IPS-15b (cell line): ENCODE measurements around the gene TNS3.

Experiments
- H3K27me3 ChIP-seq: one replicate; pipeline ENCODE4 v1.6.1; 2013; ENCODE audit warnings: low read length; ENCODE audit not compliant: control insufficient read depth, insufficient read depth
- H3K36me3 ChIP-seq: one replicate; pipeline ENCODE4 v1.6.1; 2013; ENCODE audit warnings: low read length; ENCODE audit not compliant: control insufficient read depth, insufficient read depth
- H3K4me1 ChIP-seq: one replicate; pipeline ENCODE4 v1.6.1; 2013; ENCODE audit warnings: mild to moderate bottlenecking, low read length; ENCODE audit not compliant: control insufficient read depth, insufficient read depth
- H3K4me3 ChIP-seq: one replicate; pipeline ENCODE4 v1.5.1; 2013; ENCODE audit warnings: low read depth, low read length
- H3K9ac ChIP-seq: one replicate; pipeline ENCODE4 v1.6.1; 2013; ENCODE audit warnings: low read depth, mild to moderate bottlenecking, low read length
- H3K9me3 ChIP-seq: one replicate; pipeline ENCODE4 v1.6.1; 2013; ENCODE audit warnings: mild to moderate bottlenecking, low read length; ENCODE audit not compliant: control insufficient read depth, insufficient read depth

TNS3 gene

DNA sequence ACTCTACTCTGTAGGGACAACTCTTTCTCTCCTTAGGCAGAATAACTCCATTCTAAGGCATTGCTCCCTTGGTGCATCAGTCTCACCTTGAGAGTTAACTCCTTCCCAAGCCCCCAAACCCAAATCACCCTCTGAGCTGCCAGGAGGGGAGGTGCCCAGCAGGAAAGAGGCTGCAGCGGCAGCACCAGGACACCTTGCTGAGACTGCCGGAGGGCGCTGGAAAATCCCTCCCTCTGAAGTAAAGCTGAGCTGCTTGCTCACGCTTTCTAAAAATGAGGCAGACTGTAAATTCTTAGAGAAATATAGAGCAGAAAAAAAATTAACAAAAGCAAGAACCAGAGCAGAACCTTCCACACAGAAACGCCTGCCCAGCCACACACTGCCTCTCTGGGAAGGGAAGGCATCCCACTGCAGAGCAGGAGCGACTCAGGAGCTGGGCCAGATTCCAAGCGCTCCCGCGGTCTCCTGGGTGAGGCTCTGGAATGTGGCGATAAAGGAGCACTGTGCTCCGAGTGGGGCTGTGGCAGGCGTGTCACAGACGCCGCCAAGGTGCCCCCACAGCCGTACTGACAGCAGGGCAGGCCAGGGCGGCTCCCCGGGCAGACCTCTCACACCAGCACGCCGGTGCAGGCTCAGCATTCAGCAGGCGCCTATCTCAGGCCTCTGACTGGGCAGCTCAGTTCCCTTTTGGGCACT lies 202.1 kb downstream of the TNS3 start:
- no peaks in the 10 kb centered on the region for H3K27me3 ChIP-seq
- H3K9ac ChIP-seq = no peak overlapping the region
- H3K4me1 ChIP-seq = peaks cover 13% of the 10 kb centered on the region
- no peak overlapping the region for H3K4me3 ChIP-seq
- no peaks in the 10 kb centered on the region for H3K36me3 ChIP-seq
- no peaks in the 10 kb centered on the region for H3K9me3 ChIP-seq

DNA sequence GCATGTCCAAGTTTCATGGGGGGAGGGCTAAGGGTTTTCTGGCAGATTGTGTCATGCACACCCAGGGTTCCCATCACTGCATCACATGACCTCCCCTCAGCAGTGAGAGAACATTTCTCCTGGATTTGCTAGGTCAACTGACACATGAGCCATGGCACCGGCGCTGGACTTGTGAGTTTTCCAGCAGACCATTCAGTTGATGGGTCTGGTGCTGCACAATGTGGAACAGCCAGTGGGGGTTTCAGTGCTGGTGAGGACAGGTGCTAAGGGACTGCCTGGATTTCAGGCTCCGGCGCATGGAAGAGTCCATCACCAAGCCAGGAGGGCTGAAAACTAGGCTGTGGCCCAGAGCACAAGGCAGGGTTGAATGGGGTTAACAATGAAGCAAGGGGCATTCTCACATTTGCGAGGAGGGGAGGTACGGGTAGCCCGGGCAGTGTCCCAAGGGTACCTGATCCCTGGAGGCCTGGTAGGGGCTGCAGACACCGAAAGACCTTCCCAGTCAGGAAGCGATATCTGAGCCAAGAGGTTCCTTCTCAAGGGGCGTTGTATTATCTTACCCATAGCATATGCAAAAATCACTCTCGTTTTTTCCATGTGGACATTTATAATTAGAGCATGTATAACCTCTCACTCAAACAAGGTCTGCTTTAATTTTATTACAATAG lies 203.0 kb downstream of the TNS3 start:
- Histone ChIP-seq H3K36me3 (no peaks in the 10 kb centered on the region), H3K4me3 (no peak overlapping the region), H3K27me3 (no peaks in the 10 kb centered on the region), H3K4me1 (peaks cover 13% of the 10 kb centered on the region), H3K9ac (no peak overlapping the region), H3K9me3 (no peaks in the 10 kb centered on the region)

DNA sequence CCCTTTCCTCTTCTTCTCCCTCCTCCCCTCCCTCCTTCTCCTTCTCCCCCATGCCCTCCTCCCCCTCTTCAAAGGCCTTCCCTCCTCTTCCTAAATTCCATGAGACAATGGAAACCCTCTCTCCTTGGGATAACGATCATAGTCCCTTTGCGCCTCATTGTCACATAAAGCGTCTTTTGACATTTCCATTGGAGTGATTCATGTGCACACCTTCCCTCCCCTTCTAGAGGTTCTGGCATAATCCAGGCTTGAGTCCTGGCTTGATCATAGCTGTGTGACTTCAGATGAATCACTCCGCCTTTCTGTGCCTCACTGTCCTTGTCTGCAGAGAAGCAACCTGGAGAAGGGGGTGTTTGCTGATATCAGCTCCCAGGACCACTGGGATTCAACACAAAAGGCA lies 204.2 kb downstream of the TNS3 start:
- Histone ChIP-seq H3K4me3 (no peak overlapping the region), H3K9ac (no peak overlapping the region), H3K27me3 (no peaks in the 10 kb centered on the region), H3K4me1 (peaks cover 13% of the 10 kb centered on the region), H3K36me3 (no peaks in the 10 kb centered on the region), H3K9me3 (no peaks in the 10 kb centered on the region)

DNA sequence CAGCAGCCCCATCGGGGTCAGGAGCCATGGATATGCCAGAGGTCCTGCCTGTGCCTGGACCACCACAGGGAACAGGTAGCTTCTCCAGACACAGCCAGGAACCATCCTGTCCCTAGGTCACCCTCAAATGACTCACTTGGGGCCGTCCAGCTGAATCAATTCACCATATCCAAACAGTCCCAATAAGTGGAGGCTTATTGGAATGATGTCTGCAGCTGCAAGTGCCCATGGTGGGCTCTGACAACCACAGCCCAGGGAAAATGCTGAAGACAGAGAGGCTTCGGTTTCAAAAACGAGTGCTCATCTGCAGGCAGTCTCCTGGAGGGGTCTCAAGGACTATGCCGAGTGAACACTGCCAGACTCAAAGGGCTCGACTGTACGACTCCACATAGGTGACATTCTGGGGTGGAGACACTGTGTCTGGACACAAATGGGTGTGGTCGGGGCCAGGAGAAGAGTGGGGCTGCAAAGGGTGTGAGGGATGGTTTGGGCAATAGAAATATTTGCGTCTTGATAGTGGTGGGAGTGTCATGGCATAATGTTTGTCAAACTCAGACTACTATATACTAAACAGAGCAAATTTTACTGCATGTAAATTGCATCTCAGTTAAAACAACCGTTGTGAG lies 204.8 kb downstream of the TNS3 start:
- no peak overlapping the region for H3K4me3 ChIP-seq

DNA sequence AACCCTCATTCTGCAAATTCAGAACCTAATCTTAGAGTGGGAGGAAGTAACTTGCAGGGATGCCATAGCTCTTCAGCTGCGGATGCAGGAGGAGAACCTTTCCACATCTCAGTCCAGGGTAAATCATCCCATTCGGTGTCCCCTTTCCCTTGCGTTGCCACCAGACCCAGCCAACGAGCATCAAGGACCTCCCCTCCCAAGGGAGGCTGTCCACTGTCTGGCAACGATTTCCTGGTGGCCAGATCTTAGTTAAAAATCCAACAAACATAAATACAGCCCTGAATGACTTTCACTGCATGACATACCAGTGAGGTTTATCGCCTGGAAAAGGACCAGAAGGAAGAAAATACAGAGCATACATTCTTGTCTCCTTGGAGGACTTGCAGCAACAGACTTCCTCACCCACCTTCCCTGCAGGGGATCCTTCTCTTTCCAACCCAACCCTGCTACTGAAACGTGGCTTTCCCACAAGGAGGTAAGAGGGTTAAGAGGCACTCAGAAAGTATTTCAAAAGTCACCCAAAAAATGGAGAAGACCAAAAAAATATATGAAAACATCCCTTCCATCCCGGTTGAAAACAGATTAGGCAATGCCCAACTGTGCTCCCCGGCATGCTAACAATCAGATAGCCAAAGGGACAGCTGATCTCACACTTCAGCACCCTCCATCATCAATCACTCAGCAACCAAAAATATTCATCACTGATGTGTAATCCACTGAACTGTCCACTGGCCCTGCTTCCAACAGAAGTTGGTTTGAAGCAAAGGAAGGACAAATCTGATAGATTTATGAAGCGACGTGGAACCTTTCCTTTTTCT lies 206.6 kb downstream of the TNS3 start:
- H3K9me3 ChIP-seq = no peaks in the 10 kb centered on the region
- H3K9ac ChIP-seq = no peak overlapping the region
- H3K4me1 ChIP-seq = peaks cover 4% of the 10 kb centered on the region
- no peaks in the 10 kb centered on the region for H3K27me3 ChIP-seq
- no peaks in the 10 kb centered on the region for H3K36me3 ChIP-seq
- no peak overlapping the region for H3K4me3 ChIP-seq

More for the DNA sequence above, 204.8 kb downstream of the TNS3 start:
- Histone ChIP-seq H3K9ac (no peak overlapping the region), H3K4me1 (peaks cover 13% of the 10 kb centered on the region), H3K9me3 (no peaks in the 10 kb centered on the region), H3K27me3 (no peaks in the 10 kb centered on the region), H3K36me3 (no peaks in the 10 kb centered on the region)

DNA sequence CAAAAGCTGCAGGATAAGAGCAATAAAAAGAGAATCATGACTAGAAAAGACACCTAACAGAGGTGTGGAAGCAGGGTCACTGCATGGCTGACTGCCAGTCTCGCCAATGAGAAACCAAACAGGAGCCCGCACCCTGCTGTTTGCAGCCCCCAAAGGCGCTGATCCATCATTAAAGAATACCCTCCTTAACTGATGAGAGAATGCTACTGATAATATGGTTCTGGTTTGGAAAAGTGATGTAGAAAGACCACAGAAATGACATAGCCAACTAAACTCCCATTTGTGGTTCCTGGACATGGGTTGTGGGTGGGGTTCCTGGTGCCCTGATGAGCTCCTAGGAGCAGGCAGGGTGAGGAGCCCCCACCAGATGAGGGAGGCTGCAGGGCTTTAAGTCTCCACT lies 207.4 kb downstream of the TNS3 start:
- Histone ChIP-seq H3K27me3 (no peaks in the 10 kb centered on the region), H3K36me3 (no peaks in the 10 kb centered on the region), H3K4me1 (peaks cover 2% of the 10 kb centered on the region), H3K4me3 (no peak overlapping the region), H3K9ac (no peak overlapping the region), H3K9me3 (no peaks in the 10 kb centered on the region)

DNA sequence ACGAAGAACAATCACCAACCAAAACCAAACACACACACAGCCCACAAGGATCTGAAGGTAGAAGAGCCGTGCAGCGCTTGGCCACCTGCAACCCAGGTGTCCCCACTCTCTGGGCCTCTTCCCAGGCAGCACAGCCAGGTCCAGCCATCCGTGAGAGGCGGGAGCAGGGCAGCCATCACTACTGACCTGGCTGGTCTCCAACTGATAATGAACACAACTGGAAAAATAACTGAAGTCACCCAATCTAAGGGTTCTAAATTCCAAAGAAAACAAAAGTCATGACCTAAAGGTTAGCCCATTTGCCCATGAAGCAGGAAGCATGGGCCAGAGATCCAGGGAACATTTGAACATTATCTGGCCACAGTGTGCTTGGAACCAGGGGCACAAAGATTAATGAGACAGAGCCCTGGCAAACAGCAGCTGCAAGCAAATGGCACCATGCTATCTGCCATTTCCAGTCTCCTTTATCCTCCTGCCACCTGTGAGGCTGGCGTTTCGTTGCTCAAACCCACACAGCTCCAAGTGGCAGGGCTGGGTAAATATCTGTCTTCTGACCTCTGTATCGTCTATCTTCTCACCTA lies 207.9 kb downstream of the TNS3 start:
- H3K27me3 ChIP-seq = no peaks in the 10 kb centered on the region

DNA sequence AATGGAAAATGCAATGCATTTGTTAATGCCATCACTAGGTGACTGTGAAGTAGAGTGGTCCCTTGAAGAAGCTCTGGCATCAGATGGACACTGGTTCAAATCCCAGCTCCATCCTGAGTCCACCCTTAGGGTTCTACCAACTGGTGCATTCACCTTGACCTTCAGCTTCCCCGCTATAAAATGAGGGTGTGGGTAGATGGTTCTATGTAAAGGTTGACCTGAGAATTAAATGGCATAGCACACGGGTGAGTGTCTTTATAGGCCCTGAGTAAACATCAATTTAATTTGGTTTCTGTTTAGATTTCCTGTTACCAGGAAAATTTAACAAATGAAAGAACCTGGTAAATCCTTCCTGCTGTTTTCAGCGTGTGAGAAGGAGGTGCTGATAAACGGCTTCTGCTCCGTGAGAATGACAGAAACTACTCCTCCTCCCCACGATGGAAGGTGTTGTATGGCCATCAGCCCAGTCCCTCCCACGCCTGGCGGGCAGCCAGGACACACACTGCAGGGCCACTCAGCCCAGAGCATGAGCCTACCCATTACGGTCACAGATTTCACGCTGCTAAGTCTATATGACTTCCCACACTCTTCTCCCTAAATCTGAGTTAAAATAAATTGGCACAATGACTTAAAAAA lies 210.1 kb downstream of the TNS3 start:
- H3K4me1 ChIP-seq = peaks cover 2% of the 10 kb centered on the region

More for the DNA sequence above, 207.9 kb downstream of the TNS3 start:
- Histone ChIP-seq H3K9ac (no peak overlapping the region), H3K4me1 (peaks cover 2% of the 10 kb centered on the region), H3K36me3 (peaks cover 4% of the 10 kb centered on the region), H3K9me3 (no peaks in the 10 kb centered on the region), H3K4me3 (no peak overlapping the region)

DNA sequence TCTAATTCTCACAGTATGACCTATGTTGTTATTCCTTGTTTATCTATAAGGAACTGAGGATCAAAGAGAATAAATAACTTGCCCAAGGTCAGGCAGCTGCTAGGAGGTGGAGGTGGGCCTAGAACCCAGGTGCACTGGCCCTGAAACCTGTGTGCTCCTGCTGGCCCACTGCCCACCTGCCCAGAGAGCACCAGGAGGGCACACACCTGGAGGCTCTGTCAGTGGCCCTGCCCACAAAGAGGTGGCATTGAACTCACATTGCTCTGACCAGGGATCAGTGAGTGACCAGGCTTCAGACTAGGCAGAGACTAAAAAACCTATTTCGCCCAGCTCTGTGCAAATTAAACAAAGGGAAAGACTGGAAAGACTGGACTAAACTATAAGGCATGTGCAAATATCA lies 210.6 kb downstream of the TNS3 start:
- Histone ChIP-seq H3K36me3 (peaks cover 17% of the 10 kb centered on the region), H3K9me3 (no peaks in the 10 kb centered on the region), H3K9ac (no peak overlapping the region), H3K27me3 (no peaks in the 10 kb centered on the region), H3K4me1 (peaks cover 2% of the 10 kb centered on the region), H3K4me3 (no peak overlapping the region)

More for the DNA sequence above, 210.1 kb downstream of the TNS3 start:
- no peaks in the 10 kb centered on the region for H3K9me3 ChIP-seq
- H3K36me3 ChIP-seq = peaks cover 13% of the 10 kb centered on the region
- H3K27me3 ChIP-seq = no peaks in the 10 kb centered on the region
- H3K4me3 ChIP-seq = no peak overlapping the region
- H3K9ac ChIP-seq = no peak overlapping the region

DNA sequence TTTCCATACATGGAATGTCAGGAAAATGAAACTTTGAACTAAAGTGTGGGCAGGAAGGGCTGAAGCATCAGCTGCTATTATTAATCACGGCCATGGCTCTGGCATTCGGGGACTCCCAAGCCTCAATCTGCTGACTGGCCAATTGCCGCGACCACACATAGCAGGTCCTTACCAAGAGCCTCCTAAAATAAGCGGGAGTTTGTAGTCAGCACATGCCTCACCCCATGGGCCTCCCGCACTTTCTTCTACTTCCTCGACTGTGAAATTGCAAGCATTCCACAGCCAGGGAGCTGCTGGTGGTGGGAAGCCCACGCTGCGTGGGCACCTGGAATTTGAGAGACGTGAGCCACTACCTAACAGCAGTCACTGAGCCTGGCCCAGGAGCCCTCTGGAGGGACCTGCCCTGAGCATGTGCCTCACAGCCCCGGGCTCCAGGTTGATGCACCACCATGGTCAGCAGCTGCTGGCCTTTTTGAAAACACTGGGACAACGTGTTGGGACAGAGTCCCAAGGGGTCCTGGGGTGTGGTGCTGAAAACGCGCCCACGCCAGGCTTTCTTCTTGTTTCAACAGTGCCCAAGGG lies 211.4 kb downstream of the TNS3 start:
- Histone ChIP-seq H3K27me3 (no peaks in the 10 kb centered on the region), H3K36me3 (peaks cover 17% of the 10 kb centered on the region), H3K9ac (no peak overlapping the region), H3K9me3 (no peaks in the 10 kb centered on the region), H3K4me1 (peaks cover 2% of the 10 kb centered on the region), H3K4me3 (no peak overlapping the region)

DNA sequence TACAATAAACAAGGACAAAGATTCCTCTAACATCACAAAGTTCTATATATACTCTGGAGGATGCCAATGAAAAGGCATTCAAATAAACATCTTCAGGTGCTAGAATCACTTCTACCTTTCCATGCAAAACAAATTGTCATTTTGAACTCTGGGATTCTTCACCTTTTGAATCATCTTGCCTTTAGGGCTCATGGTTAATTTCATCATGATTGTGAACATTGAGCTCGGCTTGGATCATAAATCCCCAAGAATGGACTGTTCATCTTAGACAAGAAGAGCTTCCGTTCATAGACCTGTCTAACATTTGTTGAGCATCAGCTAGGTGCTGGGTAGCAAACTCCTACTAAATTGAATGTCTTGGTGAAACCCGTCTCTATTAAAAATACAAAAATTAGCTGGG lies 212.2 kb downstream of the TNS3 start:
- H3K4me3 ChIP-seq = no peak overlapping the region
- peaks cover 17% of the 10 kb centered on the region for H3K36me3 ChIP-seq
- no peaks in the 10 kb centered on the region for H3K9me3 ChIP-seq
- H3K27me3 ChIP-seq = no peaks in the 10 kb centered on the region
- H3K9ac ChIP-seq = no peak overlapping the region
- peaks cover 2% of the 10 kb centered on the region for H3K4me1 ChIP-seq
